HG03064 (cell line): ENCODE data around the gene SLC1A5.
"Not testable (repeated sequence)": the region's sequence is repeated elsewhere in the genome, so short reads cannot be mapped to it uniquely, and the experiment has no call there.

Experiments used
- ATAC-seq: cut with Tn5 transposase; IDR thresholded peaks from one replicate; pipeline ENCODE4 v1.9.1; 2021; ENCODE audit warnings: low read depth; ENCODE audit not compliant: unreplicated experiment

The SLC1A5 gene

DNA sequence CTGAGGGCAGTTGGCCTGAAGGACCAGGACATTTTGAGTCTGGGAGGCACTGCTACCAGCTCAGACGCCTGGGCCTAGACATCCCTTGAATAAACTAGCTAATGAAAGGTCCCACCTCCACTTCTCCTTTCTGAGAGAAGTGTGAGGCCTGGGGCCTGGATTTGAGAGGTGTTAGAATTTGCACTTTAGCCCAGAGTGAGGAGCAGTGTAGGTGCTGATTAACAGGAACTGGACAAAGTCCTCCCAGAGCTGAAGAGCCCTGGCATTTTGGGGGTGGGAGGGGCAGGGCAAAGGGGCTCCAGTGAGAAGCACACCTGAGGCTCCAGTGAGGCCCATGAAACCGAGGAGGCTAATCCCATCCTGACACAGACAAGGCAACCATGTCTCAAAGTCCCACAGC, 15.2 kb upstream of the SLC1A5 start:
- no peak for ATAC-seq

DNA sequence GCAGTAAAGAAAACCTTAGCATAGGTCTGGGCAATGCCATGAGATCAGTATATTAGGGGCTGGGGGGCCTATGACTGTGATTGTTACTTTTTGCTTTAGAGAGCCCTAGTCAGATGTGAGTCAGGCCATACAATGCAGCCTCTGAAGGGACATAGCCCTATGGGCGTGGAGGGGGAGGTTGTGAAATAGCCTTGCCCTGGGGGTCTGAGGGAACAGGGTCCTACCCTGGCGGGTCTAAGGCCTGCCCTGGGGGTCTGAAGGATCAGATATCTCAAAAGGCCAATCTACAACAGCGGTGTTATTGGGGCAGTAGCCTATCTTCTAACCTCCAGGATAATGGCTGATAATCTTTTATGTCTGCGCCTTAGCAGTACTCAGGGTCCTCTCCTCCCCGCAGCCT, 13.8 kb upstream of the SLC1A5 start:
- ATAC-seq, result no peak

DNA sequence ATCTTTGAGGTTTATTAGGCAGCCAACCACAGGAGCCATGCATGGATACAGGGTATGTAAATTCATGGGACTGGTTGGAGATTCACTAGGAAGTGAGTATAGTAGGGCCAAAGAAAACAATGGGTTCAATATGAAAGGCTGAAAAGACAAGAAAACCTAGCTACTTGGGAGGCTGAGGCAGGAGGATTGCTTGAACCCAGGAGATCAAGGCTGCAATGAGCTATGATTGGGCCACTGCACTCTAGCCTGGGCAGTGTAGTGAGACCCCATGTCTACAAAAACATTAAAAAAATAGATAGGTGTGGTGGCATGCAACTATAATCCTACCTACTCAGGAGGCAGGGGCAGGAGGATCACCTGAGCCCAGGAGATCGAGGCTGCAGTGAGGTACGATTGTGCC, 10.3 kb upstream of the SLC1A5 start:
- no peak for ATAC-seq

GRCh38 chr19:46797881-46798280, 9.5 kb upstream of the SLC1A5 start:
- ATAC-seq, result no peak

DNA sequence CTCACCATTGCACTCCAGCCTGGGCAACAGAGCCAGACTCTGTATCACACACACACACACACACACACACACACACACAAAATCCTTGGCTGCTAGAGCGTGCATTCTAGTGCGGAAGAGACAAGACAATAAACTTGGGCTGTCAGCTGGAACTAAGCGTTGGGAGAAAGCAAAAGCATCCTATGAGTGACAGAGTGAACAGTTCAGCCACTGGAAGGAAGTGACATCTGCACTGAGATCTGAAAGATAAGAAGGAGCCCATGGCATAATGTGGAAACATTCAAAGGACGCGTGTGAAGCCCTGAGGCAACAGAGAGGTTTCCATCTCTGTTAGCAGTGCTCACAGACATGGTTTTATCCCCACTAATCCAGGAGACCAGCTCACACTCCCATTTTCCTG, 3.5 kb upstream of the SLC1A5 start:
- no peak for ATAC-seq

GRCh38 chr19:46789371-46789770, 977 bp upstream of the SLC1A5 start:
- no peak for ATAC-seq

DNA sequence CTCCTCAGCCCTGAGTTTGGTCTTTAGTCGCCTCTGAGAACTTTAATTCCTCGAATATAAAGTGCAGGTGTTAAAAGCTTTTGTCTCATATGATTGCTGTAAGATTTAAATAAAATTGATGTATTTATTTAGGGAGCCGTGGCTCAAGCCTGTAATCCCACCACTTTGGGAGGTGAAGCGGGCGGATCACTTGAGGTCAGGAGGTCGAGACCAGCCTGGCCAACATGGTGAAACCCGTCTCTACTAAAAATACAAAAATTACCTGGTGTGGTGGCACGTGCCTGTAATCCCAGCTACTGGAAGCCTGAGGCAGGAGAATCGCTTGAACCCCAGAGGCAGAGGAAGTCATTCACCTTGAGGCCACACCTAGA, 559 bp upstream of the SLC1A5 start:
- ATAC-seq, result no peak

GRCh38 chr19:46787331-46788261, 798 bp downstream of the SLC1A5 start:
- ATAC-seq, result no peak

GRCh38 chr19:46787040-46787330, 1.4 kb downstream of the SLC1A5 start:
- no peak for ATAC-seq

GRCh38 chr19:46786236-46787039, 2.0 kb downstream of the SLC1A5 start:
- ATAC-seq, result no peak

DNA sequence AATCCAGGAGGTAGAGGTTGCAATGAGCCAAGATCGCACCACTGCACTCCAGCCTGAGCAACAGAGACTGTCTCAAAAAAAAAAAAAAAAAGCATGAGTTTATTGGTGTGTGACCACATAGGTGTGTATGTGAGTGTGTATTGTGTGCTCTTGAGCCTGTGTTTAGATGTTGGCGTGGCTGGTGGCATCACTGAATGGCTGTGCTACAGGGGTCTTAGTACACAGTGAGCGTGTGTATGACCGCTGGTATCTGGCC, 2.5 kb downstream of the SLC1A5 start:
- ATAC-seq, result no peak

- no peak for ATAC-seq
Measured at GRCh38 chr19:46785054-46785979, 3.1 kb downstream of the SLC1A5 start.

DNA sequence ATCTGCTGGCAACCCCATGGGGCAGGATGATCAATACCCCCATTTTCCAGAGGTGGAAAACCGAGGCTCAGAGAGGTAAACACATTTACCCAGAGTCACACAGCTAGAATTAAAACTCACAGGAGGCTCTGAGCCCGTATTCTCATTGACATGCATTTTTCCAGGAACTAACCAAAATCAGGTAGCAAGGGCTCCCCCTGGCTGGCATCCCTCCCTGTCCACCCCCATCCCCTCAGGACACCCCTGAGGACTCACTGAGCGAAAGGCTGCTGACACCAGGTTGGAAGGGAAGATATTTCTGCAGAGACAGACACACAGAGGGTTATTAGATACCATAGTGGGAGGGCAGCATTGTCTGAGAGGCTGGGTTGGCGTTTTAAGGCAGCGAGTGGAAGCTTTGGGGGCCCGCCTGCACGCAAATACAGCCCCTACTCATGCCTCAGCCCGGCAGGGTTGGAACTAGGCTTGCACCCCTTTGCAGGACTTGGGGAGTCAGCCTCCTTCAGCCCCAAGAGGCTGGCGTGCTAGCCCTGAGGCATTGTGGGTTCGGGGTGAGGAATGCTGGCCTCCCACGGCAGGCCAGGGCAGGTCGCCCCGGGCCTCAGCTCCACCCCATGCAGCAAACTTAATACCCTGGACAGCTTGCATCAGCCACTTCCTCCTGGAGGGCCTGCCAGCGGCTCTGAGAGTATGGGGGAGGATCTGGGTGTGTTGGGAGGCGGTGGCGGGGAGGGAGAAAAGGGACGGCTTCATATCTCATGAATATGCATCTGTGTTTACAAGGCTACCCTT, 3.9 kb downstream of the SLC1A5 start:
- no peak for ATAC-seq

DNA sequence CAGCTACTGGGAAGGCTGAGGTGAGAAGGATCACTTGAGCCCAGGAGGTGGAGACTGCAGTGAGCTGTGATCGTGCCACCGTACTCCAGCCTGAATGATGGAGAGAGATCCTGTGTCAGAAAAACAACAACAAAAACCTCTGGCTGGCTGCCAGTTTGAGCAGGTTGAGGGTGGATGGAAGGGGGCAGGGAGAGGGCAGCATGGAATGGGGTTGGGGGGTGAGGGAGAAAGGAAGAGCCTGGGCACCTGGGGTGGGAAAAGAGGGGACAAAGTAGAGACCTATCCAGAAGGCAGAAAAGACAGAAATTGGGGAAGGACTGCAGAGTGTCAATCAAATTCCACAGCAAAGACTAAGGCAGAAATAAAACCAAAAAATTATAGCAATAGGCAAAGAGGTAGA, 4.7 kb downstream of the SLC1A5 start:
- no peak for ATAC-seq

DNA sequence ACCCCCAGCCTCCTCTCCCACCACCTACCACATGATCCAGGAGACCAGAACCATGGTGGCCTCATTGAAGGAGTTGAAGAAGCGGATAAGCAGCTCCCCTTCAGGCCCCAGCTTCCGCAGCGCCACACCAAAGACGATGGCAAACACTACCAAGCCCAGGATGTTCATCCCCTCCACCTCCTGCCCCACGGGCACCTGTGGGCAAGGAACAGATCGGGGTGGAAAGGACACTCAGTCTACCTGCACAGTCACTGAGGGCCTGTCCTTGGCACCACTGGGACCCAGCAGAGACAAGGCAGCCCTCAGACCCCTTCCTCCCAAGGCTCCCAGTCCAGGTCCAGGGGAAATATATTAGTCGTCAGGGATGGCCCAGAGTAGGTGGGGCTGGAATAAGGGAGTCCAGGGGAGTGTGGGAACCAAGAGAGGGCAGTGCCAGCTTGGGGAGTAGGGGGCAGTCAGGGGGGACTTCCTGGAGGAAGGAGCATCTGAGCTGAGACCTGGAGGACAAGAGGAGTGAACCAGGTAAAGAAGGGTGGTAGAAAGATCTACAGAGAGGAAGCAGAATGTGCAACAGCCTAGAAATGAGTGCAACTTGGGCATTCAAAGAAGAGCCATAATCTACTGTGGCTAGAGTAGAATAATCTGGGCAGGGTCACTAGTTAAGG, 5.9 kb downstream of the SLC1A5 start:
- no peak for ATAC-seq

DNA sequence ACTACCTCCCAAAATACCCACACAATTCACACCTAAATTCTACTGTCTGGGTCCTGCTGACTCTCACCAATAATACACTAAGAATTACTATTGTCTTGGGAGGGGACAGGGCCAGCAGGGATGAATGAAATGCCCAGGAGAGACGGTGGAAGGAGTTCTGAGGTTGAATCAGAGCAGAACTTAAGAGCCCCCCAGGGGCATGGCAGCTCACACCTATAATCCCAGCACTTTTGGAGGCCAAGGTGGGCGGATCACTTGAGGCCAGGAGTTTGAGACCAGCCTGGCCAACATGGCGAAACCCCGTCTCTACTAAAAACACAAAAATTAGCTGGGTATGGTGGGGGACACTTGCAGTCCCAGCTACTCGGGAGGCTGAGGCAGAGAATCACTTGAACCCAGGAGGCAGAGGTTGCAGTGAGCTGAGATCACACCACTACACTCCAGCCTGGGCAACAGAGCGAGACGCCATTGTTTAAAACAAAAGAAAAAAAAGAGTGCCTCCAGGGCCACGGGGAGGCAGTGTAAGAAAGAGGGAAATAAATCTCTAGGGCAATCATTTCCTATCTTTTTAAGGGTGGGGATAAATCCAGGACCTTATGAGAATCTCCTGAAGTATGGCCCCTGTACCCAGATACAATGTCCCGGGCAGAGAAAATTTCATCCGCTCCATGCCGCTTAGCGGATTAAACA, 10.3 kb downstream of the SLC1A5 start:
- ATAC-seq, result not testable (repeated sequence)

GRCh38 chr19:46776927-46777911, 11.2 kb downstream of the SLC1A5 start:
- ATAC-seq, result no peak

DNA sequence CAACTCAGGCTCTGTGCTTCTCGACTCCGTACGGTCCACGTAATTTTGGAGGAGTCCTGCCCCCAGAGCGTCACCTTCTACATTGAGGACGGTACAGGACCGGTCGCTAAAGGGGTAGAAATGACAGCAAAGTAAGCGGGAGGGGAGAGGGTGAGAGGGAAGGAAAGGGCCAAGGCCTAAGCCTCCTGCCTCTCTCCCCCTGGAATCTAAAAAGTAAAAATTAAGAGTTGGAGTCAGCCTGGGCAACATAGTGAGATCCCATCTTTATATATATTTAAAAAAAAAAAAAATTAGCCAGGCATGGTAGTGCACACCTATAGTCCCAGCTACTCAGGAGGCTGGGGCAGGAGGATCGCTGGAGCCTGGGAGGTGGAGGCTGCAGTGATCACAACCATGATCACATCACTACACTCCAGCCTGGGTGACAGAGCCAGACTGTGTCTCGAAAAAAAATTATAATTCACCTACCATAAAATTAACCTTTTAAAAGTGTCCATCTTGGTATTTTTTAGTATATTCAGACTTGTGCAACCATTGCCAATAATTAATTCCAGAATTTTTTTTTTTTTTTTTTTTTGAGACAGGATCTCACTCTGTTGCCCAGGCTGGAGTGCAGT, 12.6 kb downstream of the SLC1A5 start:
- no peak for ATAC-seq
